GM18909 (cell line): ENCODE results near the gene SGPL1.
"Not testable (repeated sequence)": the region's sequence is repeated elsewhere in the genome, so short reads cannot be mapped to it uniquely, and the experiment has no call there.

Experiments used
- ATAC-seq: cut with Tn5 transposase; IDR thresholded peaks from one replicate; pipeline ENCODE4 v1.9.1; 2021; ENCODE audit warnings: mild to moderate bottlenecking; ENCODE audit not compliant: unreplicated experiment, poor library complexity

The SGPL1 gene

DNA sequence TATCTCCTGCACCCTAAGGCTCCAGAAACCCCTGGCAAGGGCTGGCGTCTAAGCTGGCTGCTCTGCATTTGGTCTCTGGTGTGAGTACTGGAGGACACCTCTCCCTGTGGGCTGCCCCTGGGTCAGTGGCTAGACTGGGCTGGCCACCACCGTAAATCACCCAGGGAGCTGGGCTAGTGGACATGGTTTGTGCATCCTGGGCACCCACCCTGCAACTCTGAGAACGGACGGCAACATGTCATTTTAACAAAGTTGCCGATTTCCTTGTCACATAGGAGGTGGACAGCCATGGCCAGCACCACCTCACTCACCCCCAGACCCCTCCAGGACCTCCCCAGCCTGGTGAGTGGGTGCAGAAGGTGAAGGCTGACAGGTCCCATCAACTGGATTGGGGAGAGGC is 99.5 kb downstream of the SGPL1 start:
- no peak for ATAC-seq

DNA sequence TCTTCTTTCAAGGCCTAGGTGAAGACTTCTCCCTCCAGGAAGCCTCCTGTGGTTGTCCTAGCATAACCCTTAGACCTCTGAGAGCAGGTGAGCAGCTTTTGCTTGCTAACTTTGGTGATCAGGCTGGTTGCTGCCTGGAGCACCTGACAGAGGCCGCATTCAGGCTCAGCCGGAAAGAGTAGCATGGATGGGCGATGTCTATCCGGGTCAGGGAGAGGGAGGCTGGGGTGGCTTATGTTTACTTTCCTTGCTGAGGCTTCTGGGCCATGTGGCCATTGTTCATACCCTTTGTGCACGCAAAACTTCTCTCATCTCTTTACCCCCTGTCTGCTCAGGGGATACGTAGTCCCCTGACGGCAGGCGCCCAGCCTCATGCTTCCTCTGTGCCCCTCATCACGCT is 100.1 kb downstream of the SGPL1 start:
- no peak for ATAC-seq

DNA sequence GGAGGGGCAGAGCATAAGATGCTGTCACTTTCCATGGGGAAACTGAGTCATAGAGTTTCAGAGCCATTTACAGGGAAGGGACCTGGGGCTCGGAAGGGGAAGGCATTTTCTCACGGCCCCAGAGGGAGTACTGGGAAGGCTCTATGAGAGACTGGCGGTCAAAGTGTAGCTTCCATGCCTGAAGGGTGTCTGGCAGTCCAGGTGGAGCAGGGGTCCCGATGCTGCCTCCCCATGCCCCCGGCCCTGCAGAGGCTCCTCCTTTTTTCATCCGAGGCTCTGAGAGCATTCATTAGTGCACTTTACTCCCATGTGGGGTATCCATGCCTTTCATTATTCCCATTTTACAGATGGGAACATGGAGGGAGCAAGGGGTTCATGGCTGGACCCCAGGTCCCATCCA is 100.5 kb downstream of the SGPL1 start:
- ATAC-seq: no peak

GRCh38 chr10:70917226-70917625 is 101.5 kb downstream of the SGPL1 start:
- ATAC-seq: no peak

GRCh38 chr10:70917635-70918034 is 101.9 kb downstream of the SGPL1 start:
- no peak for ATAC-seq

DNA sequence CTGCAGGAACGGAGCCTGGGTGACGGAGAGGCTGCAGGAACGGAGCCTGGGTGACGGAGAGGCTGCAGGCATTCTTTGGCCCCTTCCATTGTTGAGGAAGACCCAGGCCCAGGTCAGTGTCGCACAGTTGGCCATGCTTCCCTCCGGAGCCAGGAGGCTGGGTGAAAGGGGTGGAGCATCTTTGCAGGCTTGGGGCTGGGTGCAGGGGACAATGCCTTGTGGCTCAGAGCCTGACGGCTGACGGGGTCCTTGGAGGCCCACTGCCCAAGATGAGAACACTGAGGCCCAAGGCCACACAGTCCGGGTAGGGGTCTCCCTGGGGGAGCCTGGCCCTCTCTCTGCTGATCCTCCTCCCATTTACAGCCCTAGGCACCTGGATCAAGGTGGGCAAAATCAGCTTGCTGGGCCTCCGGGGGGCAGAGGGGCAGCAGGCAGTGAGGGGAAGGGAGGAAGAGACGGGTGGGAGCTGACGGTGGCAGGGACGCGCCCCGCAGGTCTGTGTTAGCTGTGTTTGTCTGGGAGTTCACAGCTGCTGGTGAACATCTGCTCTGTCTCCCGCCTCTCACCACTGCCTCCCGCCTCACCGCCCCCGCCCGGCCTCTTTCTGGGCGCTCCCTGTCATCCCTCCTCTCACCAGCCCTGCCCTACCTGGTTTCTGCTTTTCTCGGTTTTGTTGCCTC is 103.2 kb downstream of the SGPL1 start:
- no peak for ATAC-seq

DNA sequence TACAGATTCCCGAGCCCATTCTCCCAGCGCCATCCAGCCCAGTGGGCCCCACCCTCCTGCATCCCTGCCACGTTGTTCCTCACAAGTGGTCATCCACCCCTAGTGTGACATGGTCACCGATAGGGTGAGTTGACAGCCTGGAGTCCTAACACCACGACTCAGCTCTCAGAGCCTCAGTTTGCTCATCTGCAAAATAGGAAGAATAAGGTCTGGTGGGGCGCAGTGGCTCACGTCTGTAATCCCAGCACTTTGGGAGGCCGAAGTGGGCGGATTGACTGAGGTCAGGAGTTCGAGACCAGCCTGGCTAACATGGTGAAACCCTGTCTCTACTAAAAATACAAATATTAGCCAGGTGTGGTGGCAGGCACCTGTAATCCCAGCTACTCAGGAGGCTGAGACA is 104.2 kb downstream of the SGPL1 start:
- not testable (repeated sequence) for ATAC-seq

- no peak for ATAC-seq
These were observed 104.8 kb downstream of the SGPL1 start for GRCh38 chr10:70920519-70920918.

DNA sequence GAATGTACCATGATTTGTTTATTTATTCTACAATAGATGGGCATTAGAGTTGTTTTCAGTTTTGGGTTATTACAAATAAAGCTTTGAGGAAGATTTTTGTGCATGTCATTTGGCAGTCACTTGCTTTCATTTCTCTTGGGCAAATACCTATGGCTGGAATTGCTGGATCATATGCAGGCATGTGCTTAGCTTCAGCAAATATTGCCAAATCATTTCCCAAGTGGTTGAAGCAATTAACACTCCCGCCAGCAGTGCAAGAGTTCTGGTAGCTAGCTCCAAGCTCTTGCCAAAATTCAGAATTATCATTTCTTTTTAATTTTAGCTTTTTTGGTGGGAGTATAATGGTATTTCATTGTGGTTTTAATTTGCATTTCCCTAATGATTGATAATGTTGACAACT is 105.5 kb downstream of the SGPL1 start:
- ATAC-seq: no peak

DNA sequence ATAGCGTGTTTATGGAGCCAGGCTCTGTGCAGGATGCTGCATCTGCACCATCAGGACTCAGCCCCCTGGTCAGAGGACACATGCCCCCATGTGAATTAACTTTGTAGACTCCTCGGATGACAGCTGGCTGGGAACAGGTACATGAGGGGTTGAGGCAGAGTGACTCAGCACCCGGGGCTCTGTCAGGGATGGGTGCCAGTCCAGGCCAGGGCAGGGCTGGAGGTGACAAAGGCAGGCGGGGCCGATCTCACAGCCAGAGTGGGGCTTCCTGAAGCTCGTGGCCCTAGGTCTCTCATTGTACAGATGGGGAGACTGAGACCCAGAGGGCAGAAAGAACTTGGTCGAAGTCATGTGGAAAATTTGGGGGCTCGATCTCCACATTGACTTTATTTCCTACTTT is 107.9 kb downstream of the SGPL1 start:
- ATAC-seq: no peak

DNA sequence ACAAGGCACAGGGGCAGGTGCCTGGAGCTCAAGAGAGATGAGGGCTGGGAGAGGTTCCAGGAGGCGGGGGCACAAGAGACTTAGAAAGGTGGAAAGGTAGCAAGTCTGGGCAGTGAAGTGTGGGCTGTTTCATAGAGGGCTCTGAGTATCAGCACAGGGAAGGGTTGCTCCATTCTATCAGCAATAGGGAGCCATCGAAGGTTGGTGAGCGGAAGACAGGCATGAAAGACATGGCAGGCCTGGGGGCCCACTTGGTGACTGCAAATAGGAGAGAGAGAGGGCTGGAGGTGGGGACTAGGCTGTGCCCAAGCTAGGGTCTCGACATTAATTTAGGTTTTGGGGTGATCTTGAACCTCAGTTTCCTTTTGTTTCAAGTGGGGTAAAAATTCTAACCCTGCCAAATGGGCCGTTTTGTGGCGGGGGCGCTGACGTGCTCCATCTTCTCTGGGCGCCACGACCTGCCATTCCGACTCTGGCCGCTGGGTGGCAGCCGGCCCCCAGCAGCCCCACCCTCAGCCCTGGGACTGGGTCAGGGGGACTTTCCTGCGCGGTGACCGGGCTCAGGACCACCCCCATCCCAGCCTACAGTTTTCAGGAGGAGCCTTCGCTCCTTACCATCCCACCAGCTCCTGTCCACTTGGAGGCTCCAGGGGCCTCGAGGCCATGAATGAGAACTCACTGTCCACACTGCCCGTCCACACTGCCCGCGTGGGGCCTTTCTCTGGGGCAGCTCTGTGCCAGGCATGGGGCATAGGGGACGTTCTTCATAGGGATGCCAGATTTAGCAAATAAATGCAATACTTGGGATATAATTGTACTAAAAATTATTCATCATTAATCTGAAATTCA is 109.9 kb downstream of the SGPL1 start:
- ATAC-seq: peak; percentile 44

DNA sequence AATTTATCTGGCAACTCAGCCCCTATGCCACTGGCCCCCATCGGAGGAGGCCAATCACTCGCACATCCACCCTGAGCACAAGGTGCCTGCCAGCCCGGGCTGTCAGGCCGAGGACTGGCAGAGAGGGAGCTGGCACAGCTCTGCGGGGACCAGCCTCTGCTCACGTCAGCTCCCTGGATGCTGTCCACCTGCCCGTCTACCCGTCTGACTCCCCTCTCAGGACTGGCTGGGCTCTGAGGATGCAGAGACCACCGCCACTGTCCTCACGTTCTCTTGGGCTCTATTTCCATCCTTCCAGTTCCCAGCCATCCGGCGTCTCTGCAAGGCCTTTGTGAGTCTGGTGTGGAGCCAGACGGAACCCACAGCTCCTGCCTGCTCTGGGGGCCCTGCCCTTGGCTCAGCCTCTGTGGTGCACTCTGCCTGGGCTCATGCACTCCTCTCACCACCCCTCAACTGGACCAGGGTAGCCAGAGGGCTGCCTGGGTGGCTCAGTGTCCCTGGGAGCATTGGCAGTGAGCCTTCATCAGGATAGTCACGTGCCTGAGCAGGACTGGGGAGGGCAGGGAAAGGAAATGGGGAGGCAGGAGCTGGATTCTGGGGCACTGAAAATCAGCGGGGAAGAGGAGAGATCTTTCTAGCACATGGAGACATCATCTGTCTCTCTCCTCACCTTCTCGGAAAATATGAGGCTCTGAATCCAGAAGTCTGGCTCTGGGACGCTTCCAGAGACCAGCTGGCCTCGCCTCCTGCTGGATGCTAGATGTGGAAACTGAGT is 110.7 kb downstream of the SGPL1 start:
- no peak for ATAC-seq

- ATAC-seq: no peak
These were observed 111.6 kb downstream of the SGPL1 start for GRCh38 chr10:70927189-70927943.

GRCh38 chr10:70928140-70928539 is 112.4 kb downstream of the SGPL1 start:
- no peak for ATAC-seq

GRCh38 chr10:70930263-70931000 is 114.7 kb downstream of the SGPL1 start:
- no peak for ATAC-seq
